HEK293 (cell line): Measurements from ENCODE around the gene RNF115.
"Not testable (repeated sequence)": the region's sequence is repeated elsewhere in the genome, so short reads cannot be mapped to it uniquely, and the experiment has no call there.

Experiments used
- CTCF ChIA-PET: fragments of 350-600 bp; formaldehyde crosslinking; extraction: SDS; loops from one replicate; lab custom pipeline; 2021; ENCODE audit warnings: antibody characterized with exemption; lab: Yijun Ruan, JAX
- POLR2A ChIA-PET: fragments of 300-600 bp; formaldehyde crosslinking; extraction: SDS; loops from one replicate; lab custom pipeline; 2020; ENCODE audit warnings: antibody characterized with exemption, inconsistent platforms; lab: Yijun Ruan, JAX
- H3K27ac ChIP-seq: fragments of 200-500 bp; sonication (Bioruptor generic); 2 replicates; pipeline ENCODE4 v1.5.1; 2014; ENCODE audit warnings: low read depth, low read length, control low read depth, inconsistent platforms; ENCODE audit errors: extremely low read depth
- H3K36me3 ChIP-seq, 2 experiments: fragments of 200-500 bp in 1 of 2; sonication (Bioruptor generic) in 1 of 2; 1 replicate in 1 of 2; 2 replicates in 1 of 2; pipeline ENCODE4 v1.5.1; 2014 to 2017; ENCODE audit warnings: inconsistent platforms in 2 of 2, low read length in 2 of 2; ENCODE audit not compliant: control insufficient read depth in 2 of 2, insufficient read depth in 1 of 2
- H3K4me1 ChIP-seq: fragments of 200-500 bp; sonication (Bioruptor generic); 2 replicates; pipeline ENCODE4 v1.5.1; 2014; ENCODE audit warnings: mild to moderate bottlenecking, low read length, inconsistent platforms; ENCODE audit not compliant: control insufficient read depth, insufficient read depth
- H3K4me3 ChIP-seq: 2 replicates; pipeline ENCODE4 v1.5.1; 2011; ENCODE audit warnings: low read depth, mild to moderate bottlenecking, control low read depth, low read length, moderate library complexity
- H3K9me3 ChIP-seq: fragments of 200-500 bp; sonication (Bioruptor generic); 2 replicates; pipeline ENCODE4 v1.5.1; 2014; ENCODE audit warnings: low read depth, low read length, inconsistent platforms; ENCODE audit not compliant: control insufficient read depth, insufficient read depth
- BCL11A ChIP-seq: fragments of 450-650 bp; formaldehyde crosslinking; IDR thresholded peaks from 2 replicates; pipeline ENCODE4 v1.5.1; 2016; ENCODE audit warnings: low read depth, missing biosample characterization, missing genetic modification characterization
- GFI1B ChIP-seq: fragments of 450-650 bp; formaldehyde crosslinking; IDR thresholded peaks from 2 replicates; pipeline ENCODE4 v1.5.1; 2016; ENCODE audit warnings: missing biosample characterization, missing genetic modification characterization
- GLI2 ChIP-seq: fragments of 450-650 bp; formaldehyde crosslinking; IDR thresholded peaks from 2 replicates; pipeline ENCODE4; 2017; ENCODE audit warnings: missing biosample characterization, missing genetic modification characterization, low read depth, borderline replicate concordance
- HOXA7 ChIP-seq: sonication (generic); formaldehyde crosslinking; IDR thresholded peaks from 2 replicates; pipeline ENCODE4 v1.8.1; 2022; ENCODE audit warnings: missing genetic modification reagents, borderline replicate concordance
- HOXD13 ChIP-seq: sonication (generic); formaldehyde crosslinking; IDR thresholded peaks from 2 replicates; pipeline ENCODE4 v1.8.0; 2022; ENCODE audit warnings: missing genetic modification reagents, borderline replicate concordance
- KLF16 ChIP-seq: fragments of 450-650 bp; formaldehyde crosslinking; IDR thresholded peaks from 2 replicates; pipeline ENCODE4 v1.5.1; 2017; ENCODE audit warnings: missing biosample characterization, missing genetic modification characterization
- SCRT1 ChIP-seq: fragments of 450-650 bp; formaldehyde crosslinking; IDR thresholded peaks from 2 replicates; pipeline ENCODE4 v1.5.1; 2016; ENCODE audit warnings: missing biosample characterization, missing genetic modification characterization, borderline replicate concordance
- SP2 ChIP-seq: fragments of 450-650 bp; formaldehyde crosslinking; IDR thresholded peaks from 2 replicates; pipeline ENCODE4 v1.5.1; 2016; ENCODE audit warnings: missing biosample characterization, missing genetic modification characterization
- ZBTB21 ChIP-seq: fragments of 450-650 bp; formaldehyde crosslinking; IDR thresholded peaks from 2 replicates; pipeline ENCODE4 v1.5.1; 2017; ENCODE audit warnings: missing biosample characterization, missing genetic modification characterization
- ZBTB7A ChIP-seq: fragments of 450-650 bp; formaldehyde crosslinking; IDR thresholded peaks from 2 replicates; pipeline ENCODE4 v1.5.1; 2016; ENCODE audit warnings: low read depth, missing biosample characterization, missing genetic modification characterization
- ZNF10 ChIP-seq: fragments of 450-650 bp; formaldehyde crosslinking; IDR thresholded peaks from 2 replicates; pipeline ENCODE4 v1.5.1; 2017; ENCODE audit warnings: missing biosample characterization, missing genetic modification characterization
- ZNF114 ChIP-seq: fragments of 450-650 bp; formaldehyde crosslinking; IDR thresholded peaks from 2 replicates; pipeline ENCODE4 v1.5.0; 2017; ENCODE audit warnings: missing biosample characterization, missing genetic modification characterization
- ZNF146 ChIP-seq: fragments of 450-650 bp; formaldehyde crosslinking; IDR thresholded peaks from 2 replicates; pipeline ENCODE4 v1.5.1; 2016; ENCODE audit warnings: missing biosample characterization, missing genetic modification characterization
- ZNF184 ChIP-seq: fragments of 450-650 bp; IDR thresholded peaks from 2 replicates; pipeline ENCODE4 v1.5.1; 2018; ENCODE audit warnings: missing biosample characterization, mild to moderate bottlenecking, missing genetic modification characterization
- ZNF266 ChIP-seq: fragments of 450-650 bp; formaldehyde crosslinking; IDR thresholded peaks from 2 replicates; pipeline ENCODE4 v1.5.1; 2016; ENCODE audit warnings: missing biosample characterization, missing genetic modification characterization, low read depth
- ZNF324 ChIP-seq: fragments of 450-650 bp; formaldehyde crosslinking; IDR thresholded peaks from 2 replicates; pipeline ENCODE4 v1.5.1; 2016; ENCODE audit warnings: missing biosample characterization, missing genetic modification characterization
- ZNF426 ChIP-seq: fragments of 450-650 bp; formaldehyde crosslinking; IDR thresholded peaks from 2 replicates; pipeline ENCODE4 v1.5.1; 2017; ENCODE audit warnings: missing biosample characterization, missing genetic modification characterization, mild to moderate bottlenecking, inconsistent platforms, moderate library complexity
- ZNF48 ChIP-seq: fragments of 450-650 bp; formaldehyde crosslinking; IDR thresholded peaks from 2 replicates; pipeline ENCODE4 v1.5.1; 2016; ENCODE audit warnings: missing biosample characterization, missing genetic modification characterization
- ZNF548 ChIP-seq: fragments of 450-650 bp; formaldehyde crosslinking; IDR thresholded peaks from 2 replicates; pipeline ENCODE4 v1.5.1; 2016; ENCODE audit warnings: missing biosample characterization, missing genetic modification characterization
- ZNF561 ChIP-seq: fragments of 450-650 bp; IDR thresholded peaks from 2 replicates; pipeline ENCODE4 v1.5.1; 2018; ENCODE audit warnings: missing biosample characterization, missing genetic modification characterization, borderline replicate concordance
- ZNF621 ChIP-seq: fragments of 450-650 bp; formaldehyde crosslinking; IDR thresholded peaks from 2 replicates; pipeline ENCODE4 v1.5.1; 2017; ENCODE audit warnings: missing biosample characterization, missing genetic modification characterization
- ZNF624 ChIP-seq: fragments of 450-650 bp; formaldehyde crosslinking; IDR thresholded peaks from 2 replicates; pipeline ENCODE4 v1.5.1; 2017; ENCODE audit warnings: missing biosample characterization, missing genetic modification characterization
- ZNF660 ChIP-seq: fragments of 450-650 bp; IDR thresholded peaks from 2 replicates; pipeline ENCODE4 v1.5.1; 2018; ENCODE audit warnings: missing biosample characterization, mild to moderate bottlenecking, missing genetic modification characterization
- ZNF701 ChIP-seq: fragments of 450-650 bp; formaldehyde crosslinking; IDR thresholded peaks from 2 replicates; pipeline ENCODE4 v1.5.1; 2016; ENCODE audit warnings: missing biosample characterization, missing genetic modification characterization
- ZNF791 ChIP-seq: fragments of 450-650 bp; formaldehyde crosslinking; IDR thresholded peaks from 2 replicates; pipeline ENCODE4 v1.5.1; 2016; ENCODE audit warnings: missing biosample characterization, missing genetic modification characterization
- TF ChIP-seq, protein P1 (sequence below): fragments of 450-650 bp; formaldehyde crosslinking; IDR thresholded peaks from 2 replicates; pipeline ENCODE4 v1.5.1; 2016; ENCODE audit warnings: missing biosample characterization, missing genetic modification characterization
- TF ChIP-seq, protein P2 (sequence below): fragments of 450-650 bp; formaldehyde crosslinking; IDR thresholded peaks from 2 replicates; pipeline ENCODE4 v1.5.1; 2016; ENCODE audit warnings: missing biosample characterization, missing genetic modification characterization
- TF ChIP-seq, protein P3 (sequence below): fragments of 450-650 bp; formaldehyde crosslinking; IDR thresholded peaks from 2 replicates; pipeline ENCODE4 v1.5.1; 2016; ENCODE audit warnings: missing biosample characterization, missing genetic modification characterization
- TF ChIP-seq, protein P4 (sequence below): fragments of 450-650 bp; formaldehyde crosslinking; IDR thresholded peaks from 2 replicates; pipeline ENCODE4 v1.5.1; 2016; ENCODE audit warnings: missing biosample characterization, missing genetic modification characterization
- TF ChIP-seq, protein P5 (sequence below): fragments of 450-650 bp; formaldehyde crosslinking; IDR thresholded peaks from 2 replicates; pipeline ENCODE4 v1.5.1; 2016; ENCODE audit warnings: missing biosample characterization, missing genetic modification characterization

The RNF115 gene

DNA sequence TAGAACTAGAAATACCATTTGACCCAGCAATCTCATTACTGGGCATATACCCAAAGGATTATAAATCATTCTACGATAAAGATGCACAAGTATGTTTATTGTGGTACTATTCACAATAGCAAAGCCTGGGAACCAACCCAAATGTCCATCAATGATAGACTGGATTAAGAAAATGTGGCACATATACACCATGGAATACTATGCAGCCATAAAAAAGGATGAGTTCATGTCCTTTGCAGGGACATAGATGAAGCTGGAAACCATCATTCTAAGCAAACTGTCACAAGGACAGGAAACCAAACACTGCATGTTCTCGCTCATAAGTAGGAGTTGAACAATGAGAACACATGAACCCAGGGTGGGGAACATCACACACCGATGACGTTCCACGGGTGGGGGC, 97.7 kb downstream of the RNF115 start:
- H3K36me3 ChIP-seq, POLR2A ChIA-PET, H3K9me3 ChIP-seq, CTCF ChIA-PET, H3K4me1 ChIP-seq, H3K27ac ChIP-seq, H3K4me3 ChIP-seq: not testable (repeated sequence)
- TF ChIP-seq, protein P1, sequence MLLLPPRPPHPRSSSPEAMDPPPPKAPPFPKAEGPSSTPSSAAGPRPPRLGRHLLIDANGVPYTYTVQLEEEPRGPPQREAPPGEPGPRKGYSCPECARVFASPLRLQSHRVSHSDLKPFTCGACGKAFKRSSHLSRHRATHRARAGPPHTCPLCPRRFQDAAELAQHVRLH (tag by site-specific recombination) = peak; percentile 62; the same call in 1 of the 2 replicates
- peak; percentile 96 for TF ChIP-seq ZNF146 (tag by site-specific recombination)

DNA sequence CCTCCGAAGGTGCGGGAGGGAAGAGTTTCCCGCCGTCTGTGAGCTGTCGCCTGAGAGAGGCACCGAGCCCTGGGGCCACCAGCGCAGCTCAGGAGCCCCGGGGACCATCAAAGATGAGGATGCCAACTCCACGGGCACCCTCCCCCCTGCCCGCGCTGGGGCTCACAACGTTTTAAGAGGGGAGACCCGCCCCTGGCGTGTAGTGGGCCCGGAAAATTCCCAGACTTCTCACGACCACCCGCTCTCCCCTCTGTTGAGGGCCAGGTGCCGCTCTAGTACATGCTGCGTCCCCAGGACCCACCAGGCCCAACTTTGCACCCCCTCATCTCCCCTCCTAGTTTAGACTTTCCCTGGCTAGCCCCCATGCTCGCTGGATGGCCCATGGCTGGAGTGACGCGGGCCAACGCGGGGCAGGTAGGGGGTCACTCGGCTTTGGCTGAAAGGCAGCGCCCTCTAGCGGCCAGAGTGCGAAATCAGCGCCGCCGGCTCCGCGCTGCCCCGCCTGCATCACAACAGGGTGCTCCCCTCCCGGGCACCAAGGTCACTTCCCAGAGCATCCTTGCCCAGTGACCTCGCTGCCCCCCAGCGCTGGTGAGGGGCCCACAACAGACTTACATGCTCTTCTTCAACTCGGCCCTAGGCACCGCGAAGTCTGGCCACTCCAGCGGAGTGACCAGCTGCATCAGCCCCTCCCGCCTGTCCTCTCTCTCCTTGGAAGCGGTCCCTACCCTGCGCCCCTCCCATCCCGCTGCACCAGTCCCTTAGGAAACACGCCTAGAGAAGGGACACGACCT, 102.8 kb downstream of the RNF115 start:
- peak overlapping the region; percentile 5 for H3K4me3 ChIP-seq
- POLR2A ChIA-PET = interaction anchor here (1.0 to 2.0 kb wide), 2 partner anchors 32 to 103 kb away, joined by 3 to 5 read pairs; partner anchors contain the start of genes POLR3C and RNF115
- no peaks in the 10 kb centered on the region for H3K4me1 ChIP-seq
- H3K9me3 ChIP-seq = no peaks in the 10 kb centered on the region
- CTCF ChIA-PET = interaction anchor here (0.6 to 1.3 kb wide), 25 partner anchors 10 to 137 kb away, joined by 3 to 8 read pairs (median 4); partner anchors contain the start of genes NUDT17, PDZK1 and POLR3C
- H3K36me3 ChIP-seq = no peaks in the 10 kb centered on the region
- no peak overlapping the region for H3K27ac ChIP-seq
- TF ChIP-seq ZNF48 (tag by site-specific recombination) (no peak), ZBTB21 (tag by site-specific recombination) (no peak), ZNF114 (no peak), ZNF621 (tag by site-specific recombination) (no peak), ZNF10 (tag by site-specific recombination) (peak; percentile 85), ZNF548 (tag by site-specific recombination) (no peak), ZBTB7A (no peak), ZNF701 (no peak), ZNF184 (tag by site-specific recombination) (no peak), KLF16 (peak; percentile 51; the same call in 1 of the 2 replicates), HOXA7 (CRISPR knock-in tag) (no peak), ZNF791 (tag by site-specific recombination) (no peak), ZNF624 (tag by site-specific recombination) (no peak), ZNF266 (tag by site-specific recombination) (no peak), GFI1B (tag by site-specific recombination) (no peak), SP2 (tag by site-specific recombination) (no peak), ZNF660 (tag by site-specific recombination) (no peak; the same call in 1 of the 2 replicates), GLI2 (no peak), ZNF561 (tag by site-specific recombination) (peak; percentile 67; the same call in 1 of the 2 replicates), BCL11A (tag by site-specific recombination) (peak; percentile 92), SCRT1 (tag by site-specific recombination) (no peak), ZNF324 (tag by site-specific recombination) (no peak), ZNF426 (no peak), HOXD13 (CRISPR knock-in tag) (no peak)
- TF ChIP-seq, protein P2, sequence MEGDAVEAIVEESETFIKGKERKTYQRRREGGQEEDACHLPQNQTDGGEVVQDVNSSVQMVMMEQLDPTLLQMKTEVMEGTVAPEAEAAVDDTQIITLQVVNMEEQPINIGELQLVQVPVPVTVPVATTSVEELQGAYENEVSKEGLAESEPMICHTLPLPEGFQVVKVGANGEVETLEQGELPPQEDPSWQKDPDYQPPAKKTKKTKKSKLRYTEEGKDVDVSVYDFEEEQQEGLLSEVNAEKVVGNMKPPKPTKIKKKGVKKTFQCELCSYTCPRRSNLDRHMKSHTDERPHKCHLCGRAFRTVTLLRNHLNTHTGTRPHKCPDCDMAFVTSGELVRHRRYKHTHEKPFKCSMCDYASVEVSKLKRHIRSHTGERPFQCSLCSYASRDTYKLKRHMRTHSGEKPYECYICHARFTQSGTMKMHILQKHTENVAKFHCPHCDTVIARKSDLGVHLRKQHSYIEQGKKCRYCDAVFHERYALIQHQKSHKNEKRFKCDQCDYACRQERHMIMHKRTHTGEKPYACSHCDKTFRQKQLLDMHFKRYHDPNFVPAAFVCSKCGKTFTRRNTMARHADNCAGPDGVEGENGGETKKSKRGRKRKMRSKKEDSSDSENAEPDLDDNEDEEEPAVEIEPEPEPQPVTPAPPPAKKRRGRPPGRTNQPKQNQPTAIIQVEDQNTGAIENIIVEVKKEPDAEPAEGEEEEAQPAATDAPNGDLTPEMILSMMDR (tag by site-specific recombination) = peak; percentile 96
- TF ChIP-seq, protein P3, sequence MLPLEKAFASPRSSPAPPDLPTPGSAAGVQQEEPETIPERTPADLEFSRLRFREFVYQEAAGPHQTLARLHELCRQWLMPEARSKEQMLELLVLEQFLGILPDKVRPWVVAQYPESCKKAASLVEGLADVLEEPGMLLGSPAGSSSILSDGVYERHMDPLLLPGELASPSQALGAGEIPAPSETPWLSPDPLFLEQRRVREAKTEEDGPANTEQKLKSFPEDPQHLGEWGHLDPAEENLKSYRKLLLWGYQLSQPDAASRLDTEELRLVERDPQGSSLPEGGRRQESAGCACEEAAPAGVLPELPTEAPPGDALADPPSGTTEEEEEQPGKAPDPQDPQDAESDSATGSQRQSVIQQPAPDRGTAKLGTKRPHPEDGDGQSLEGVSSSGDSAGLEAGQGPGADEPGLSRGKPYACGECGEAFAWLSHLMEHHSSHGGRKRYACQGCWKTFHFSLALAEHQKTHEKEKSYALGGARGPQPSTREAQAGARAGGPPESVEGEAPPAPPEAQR (tag by site-specific recombination) = no peak
- TF ChIP-seq, protein P4, sequence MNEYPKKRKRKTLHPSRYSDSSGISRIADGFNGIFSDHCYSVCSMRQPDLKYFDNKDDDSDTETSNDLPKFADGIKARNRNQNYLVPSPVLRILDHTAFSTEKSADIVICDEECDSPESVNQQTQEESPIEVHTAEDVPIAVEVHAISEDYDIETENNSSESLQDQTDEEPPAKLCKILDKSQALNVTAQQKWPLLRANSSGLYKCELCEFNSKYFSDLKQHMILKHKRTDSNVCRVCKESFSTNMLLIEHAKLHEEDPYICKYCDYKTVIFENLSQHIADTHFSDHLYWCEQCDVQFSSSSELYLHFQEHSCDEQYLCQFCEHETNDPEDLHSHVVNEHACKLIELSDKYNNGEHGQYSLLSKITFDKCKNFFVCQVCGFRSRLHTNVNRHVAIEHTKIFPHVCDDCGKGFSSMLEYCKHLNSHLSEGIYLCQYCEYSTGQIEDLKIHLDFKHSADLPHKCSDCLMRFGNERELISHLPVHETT (tag by site-specific recombination) = no peak
- TF ChIP-seq, protein P5, sequence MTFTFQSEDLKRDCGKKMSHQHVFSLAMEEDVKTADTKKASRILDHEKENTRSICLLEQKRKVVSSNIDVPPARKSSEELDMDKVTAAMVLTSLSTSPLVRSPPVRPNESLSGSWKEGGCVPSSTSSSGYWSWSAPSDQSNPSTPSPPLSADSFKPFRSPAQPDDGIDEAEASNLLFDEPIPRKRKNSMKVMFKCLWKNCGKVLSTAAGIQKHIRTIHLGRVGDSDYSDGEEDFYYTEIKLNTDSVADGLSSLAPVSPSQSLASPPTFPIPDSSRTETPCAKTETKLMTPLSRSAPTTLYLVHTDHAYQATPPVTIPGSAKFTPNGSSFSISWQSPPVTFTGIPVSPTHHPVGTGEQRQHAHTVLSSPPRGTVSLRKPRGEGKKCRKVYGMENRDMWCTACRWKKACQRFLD (tag by site-specific recombination) = no peak
